IMR-90 (cell line): Measurements from ENCODE around the gene CFDP1. TPM values are rescaled to one million over a fixed set of nuclear protein-coding genes. Genes with fewer than 3 reads are reported as not detected.

ENCODE experiments used
- ATAC-seq: fragments of 200-7000 bp; cut with Tn5 transposase; 2 replicates; pipeline ENCODE4 v1.9.1; 2020; ENCODE audit warnings: low read depth, mild to moderate bottlenecking, moderate library complexity
- BruUV-seq: library from RNA; stranded (reverse); fragments of 400-500 nt; replicated peaks from 2 replicates; lab custom pipeline; 2021; lab: Mats Ljungman, UMichigan
- CTCF ChIA-PET: fragments of 300-600 bp; formaldehyde crosslinking; extraction: SDS; loops from one replicate; lab custom pipeline; 2021; ENCODE audit warnings: antibody characterized with exemption; lab: Yijun Ruan, JAX
- POLR2A ChIA-PET: fragments of 300-600 bp; sonication (Branson Sonifier 250); formaldehyde crosslinking; loops from one replicate; lab custom pipeline; 2022; ENCODE audit warnings: antibody characterized with exemption; ENCODE audit not compliant: unreplicated experiment; lab: Charles Lee
- DNase-seq: peaks from one replicate; pipeline ENCODE4 v3.0.0; 2013
- H2AFZ ChIP-seq: replicated peaks from 2 replicates; pipeline ENCODE3; 2013; ENCODE audit warnings: low read length, mild to moderate bottlenecking; ENCODE audit not compliant: poor library complexity
- H2AK5ac ChIP-seq: 2 replicates; pipeline ENCODE4 v1.6.1; 2013; ENCODE audit warnings: low read depth, low read length, inconsistent platforms
- H2AK9ac ChIP-seq: replicated peaks from 2 replicates; pipeline ENCODE3; 2013; ENCODE audit warnings: mild to moderate bottlenecking, low read depth, low read length, moderate library complexity; ENCODE audit not compliant: poor library complexity
- H2BK120ac ChIP-seq: 2 replicates; pipeline ENCODE4 v1.6.1; 2013; ENCODE audit warnings: low read depth, low read length, inconsistent platforms
- H2BK15ac ChIP-seq: 3 replicates; pipeline ENCODE4 v1.6.1; 2013; ENCODE audit warnings: low read depth, low read length, inconsistent platforms
- H2BK20ac ChIP-seq: 2 replicates; pipeline ENCODE4 v1.6.1; 2013; ENCODE audit warnings: low read depth, mild to moderate bottlenecking, inconsistent platforms, low read length, moderate library complexity
- H2BK5ac ChIP-seq: 2 replicates; pipeline ENCODE4 v1.6.1; 2013; ENCODE audit warnings: mild to moderate bottlenecking, low read depth, low read length, inconsistent platforms; ENCODE audit not compliant: poor library complexity, severe bottlenecking
- H3K14ac ChIP-seq: replicated peaks from 2 replicates; pipeline ENCODE4 v1.6.1; 2013; ENCODE audit warnings: low read depth, low read length, inconsistent platforms
- H3K18ac ChIP-seq: 2 replicates; pipeline ENCODE4 v1.6.1; 2013; ENCODE audit warnings: low read depth, low read length, control low read depth
- H3K23ac ChIP-seq: 2 replicates; pipeline ENCODE4 v1.6.1; 2013; ENCODE audit warnings: low read depth, low read length, inconsistent platforms
- H3K27ac ChIP-seq: 2 replicates; pipeline ENCODE4 v1.5.1; 2013; ENCODE audit warnings: mild to moderate bottlenecking, control low read depth, low read length; ENCODE audit not compliant: insufficient read depth
- H3K27me3 ChIP-seq: 2 replicates; pipeline ENCODE4 v1.6.1; 2013; ENCODE audit warnings: low read length; ENCODE audit not compliant: control insufficient read depth, insufficient read depth
- H3K36me3 ChIP-seq: 2 replicates; pipeline ENCODE4 v1.6.1; 2013; ENCODE audit warnings: low read length, mixed read lengths; ENCODE audit not compliant: control insufficient read depth, insufficient read depth
- H3K4ac ChIP-seq: 2 replicates; pipeline ENCODE4 v1.6.1; 2013; ENCODE audit warnings: low read depth, low read length, inconsistent platforms
- H3K4me1 ChIP-seq: 2 replicates; pipeline ENCODE4 v1.6.1; 2013; ENCODE audit warnings: low read length, mixed read lengths; ENCODE audit not compliant: control insufficient read depth, insufficient read depth
- H3K4me2 ChIP-seq: 2 replicates; pipeline ENCODE4 v1.6.1; 2013; ENCODE audit warnings: low read depth, mild to moderate bottlenecking, control low read depth, low read length, moderate library complexity
- H3K4me3 ChIP-seq: 2 replicates; pipeline ENCODE4 v1.5.1; 2013; ENCODE audit warnings: low read depth, mild to moderate bottlenecking, control low read depth, low read length, moderate library complexity; ENCODE audit not compliant: insufficient read depth
- H3K56ac ChIP-seq: 2 replicates; pipeline ENCODE4 v1.6.1; 2013; ENCODE audit warnings: low read length, inconsistent platforms; ENCODE audit not compliant: insufficient read depth; ENCODE audit errors: extremely low read depth
- H3K79me1 ChIP-seq, 2 experiments: 2 replicates each; pipeline ENCODE4 v1.6.1; 2013; ENCODE audit warnings: low read length in 2 of 2, inconsistent platforms in 1 of 2, low read depth in 1 of 2
- H3K9ac ChIP-seq: 2 replicates; pipeline ENCODE4 v1.6.1; 2013; ENCODE audit warnings: low read depth, low read length, control low read depth
- H3K9me1 ChIP-seq: 2 replicates; pipeline ENCODE4 v1.6.1; 2013; ENCODE audit warnings: low read length, inconsistent platforms; ENCODE audit not compliant: insufficient read depth
- H3K9me3 ChIP-seq: 2 replicates; pipeline ENCODE4 v1.6.1; 2013; ENCODE audit warnings: low read length; ENCODE audit not compliant: control insufficient read depth, insufficient read depth
- H4K20me1 ChIP-seq: 2 replicates; pipeline ENCODE4 v1.6.1; 2013; ENCODE audit warnings: low read length, inconsistent platforms; ENCODE audit not compliant: insufficient read depth
- H4K5ac ChIP-seq: 2 replicates; pipeline ENCODE4 v1.6.1; 2013; ENCODE audit warnings: mild to moderate bottlenecking, low read depth, low read length, control low read depth
- H4K8ac ChIP-seq, 2 experiments: 2 replicates each; pipeline ENCODE4 v1.6.1; 2013; ENCODE audit warnings: low read depth in 2 of 2, low read length in 2 of 2, control low read depth in 1 of 2, inconsistent platforms in 1 of 2
- H4K91ac ChIP-seq: 2 replicates; pipeline ENCODE4 v1.6.1; 2013; ENCODE audit warnings: low read depth, low read length, inconsistent platforms; ENCODE audit not compliant: insufficient read depth
- CHD1 ChIP-seq: IDR thresholded peaks from 2 replicates; pipeline ENCODE4 v1.6.1; 2012; ENCODE audit warnings: low read depth, low read length, improper control_type of control experiment
- CTCF ChIP-seq: conservative IDR thresholded peaks from 2 replicates; pipeline ENCODE4 v1.5.1; 2012; ENCODE audit warnings: mild to moderate bottlenecking, low read depth, low read length, improper control_type of control experiment
- POLR2A ChIP-seq: IDR thresholded peaks from 2 replicates; pipeline ENCODE4 v1.6.1; 2012; ENCODE audit warnings: mild to moderate bottlenecking, low read depth, low read length
- RAD21 ChIP-seq: IDR thresholded peaks from 2 replicates; pipeline ENCODE4 v1.6.1; 2012; ENCODE audit warnings: low read length, improper control_type of control experiment
- WGBS, 2 experiments: methylation state at CpG; one replicate each; pipeline versions ENCODE4 v1.1.5 to v1.1.7; 2013; ENCODE audit warnings: missing lambda C conversion rate in 2 of 2; ENCODE audit not compliant: insufficient read length in 1 of 2; ENCODE audit errors: extremely low coverage in 2 of 2; 5-methylcytosine and 5-hydroxymethylcytosine counted together
- dilution Hi-C: fragments of 300-500 bp; cut with HindIII; formaldehyde crosslinking; loops from one replicate; pipeline ENCODE4 v1.14.3; 2018; ENCODE audit warnings: low sequenced_read_pairs; ENCODE audit not compliant: unreplicated experiment
- in situ Hi-C: fragments of 300-500 bp; cut with MboI; formaldehyde crosslinking; loops from 3 replicates; pipeline ENCODE4 v1.14.3; 2019; ENCODE audit warnings: low sequenced_read_pairs, inconsistent platforms, mixed read lengths
- intact Hi-C: fragments of 100-400 bp; cut with micrococcal nuclease; formaldehyde crosslinking; loops from 2 replicates; pipeline ENCODE4 v1.10.0; 2022
- polyA plus RNA-seq, 3 experiments: library from polyadenylated mRNA; depleted of rRNA; stranded (reverse); fragments of >200 nt; gene quantifications; 2 replicates each; pipeline ENCODE4 v1.2.3, GENCODE V29; 2012; ENCODE audit warnings: low replicate concordance in 1 of 3
- total RNA-seq: library from RNA; depleted of rRNA; stranded (reverse); fragments of >200 nt; gene quantifications from 2 replicates; pipeline ENCODE4 v1.2.3, GENCODE V29; 2012

The CFDP1 gene
- total and polyA plus RNA-seq, 2 of the 4 experiments (the other 2 are of a cell fraction), result 15.6 to 38.7 TPM

DNA sequence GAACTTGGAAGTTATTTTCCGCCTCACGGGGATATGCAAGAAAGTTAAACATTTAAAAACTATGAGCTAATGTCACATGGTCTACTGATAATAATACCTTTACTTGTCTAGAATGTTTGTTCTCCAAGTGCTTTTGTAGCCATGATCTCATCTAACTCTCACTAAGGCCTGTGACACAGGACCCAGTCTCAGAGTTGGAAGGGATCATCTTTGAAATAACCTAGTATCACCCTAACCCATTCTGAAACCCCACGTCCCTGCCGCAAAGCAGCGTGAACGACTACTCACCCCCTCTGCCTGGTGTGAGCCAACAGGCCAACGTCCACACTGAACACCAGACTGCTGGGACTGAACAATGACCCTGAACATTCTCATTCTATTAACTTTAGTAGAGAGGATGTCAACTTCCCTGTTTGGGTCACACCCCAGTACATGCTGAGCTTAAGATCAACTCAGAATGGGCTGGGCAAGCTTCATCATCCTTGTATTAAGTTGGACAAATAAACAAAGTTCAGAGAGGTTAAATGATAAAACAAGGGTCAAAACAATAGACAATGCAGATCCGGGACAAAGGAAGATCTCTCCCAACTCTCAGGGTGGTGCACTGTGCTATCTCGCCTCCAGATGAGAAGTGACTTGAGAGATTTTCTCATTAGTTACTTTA, 127.1 kb downstream of the CFDP1 start:
- Histone ChIP-seq H2BK5ac (peak overlapping the region; percentile 98), H4K91ac (peak overlapping the region; percentile 88), H2AFZ (peak overlapping the region; percentile 40), H2BK120ac (peak overlapping the region; percentile 91), H4K8ac (peak overlapping the region; percentile 2 to 92; a peak in 3 of 4 replicates), H3K4ac (peak overlapping the region; percentile 93), H4K20me1 (peaks cover 4% of the 10 kb centered on the region; the same call in 1 of the 2 replicates), H3K36me3 (peaks cover 11% of the 10 kb centered on the region), H2AK5ac (peak overlapping the region; percentile 100), H2BK20ac (peak overlapping the region; percentile 88), H3K4me1 (peaks cover 18% of the 10 kb centered on the region), H3K27ac (peak overlapping the region; percentile 92), H3K9ac (peak overlapping the region; percentile 59; the same call in 1 of the 2 replicates), H3K56ac (peak overlapping the region; percentile 88), H3K4me3 (no peak overlapping the region), H3K9me1 (peaks cover 13% of the 10 kb centered on the region), H2BK15ac (peak overlapping the region; percentile 97), H3K14ac (peak overlapping the region; percentile 88), H2AK9ac (peak overlapping the region; percentile 95), H3K79me1 (peaks cover 13 to 52% of the 10 kb centered on the region in 2 experiments; a peak in 3 of 4 replicates), H3K23ac (peak overlapping the region; percentile 84), H3K27me3 (no peaks in the 10 kb centered on the region), H4K5ac (peak overlapping the region; percentile 33), H3K4me2 (peak overlapping the region; percentile 59; the same call in 1 of the 2 replicates), H3K9me3 (no peaks in the 10 kb centered on the region), H3K18ac (peak overlapping the region; percentile 77)
- ATAC-seq (no peak), DNase-seq (peak; percentile 47)
- WGBS, 2 experiments, result 40% methylated on average over 1 of the region's 9 CpGs; no CpG with 5 or more reads in 1 of the 2 experiments
- CTCF ChIA-PET, result interaction anchor here (1.0 kb wide), 1 partner anchor 55 kb away, joined by 3 read pairs; the partner anchor contains the start of gene BCAR1
- no TSS peak for BruUV-seq
- TF ChIP-seq CHD1 (no peak), POLR2A (peak; percentile 10; the same call in 1 of the 2 replicates), CTCF (no peak), RAD21 (no peak)
- dilution Hi-C loops, result no loop called here
- POLR2A ChIA-PET, result no interaction called here
- intact Hi-C loops, result no loop called here
- in situ Hi-C loops, result loop anchor here (5.0 kb wide), 1 partner anchor 66 kb away; no protein-coding TSS in a partner anchor
